ENCODE results near the gene DHX16. TPM values are rescaled to one million over a fixed set of nuclear protein-coding genes. Genes with fewer than 3 reads are reported as not detected.

DHX16 gene
- polyA plus RNA-seq, 1 experiment: 27.6 TPM

- DNase-seq (ENCODE audit: low read depth, low spot score): no peak
- Histone ChIP-seq H3K4me3 (ENCODE audit: low read depth, low read length) (no peak overlapping the region), H3K27me3 (ENCODE audit: control insufficient read depth, insufficient read depth, low read length) (no peaks in the 10 kb centered on the region), H3K27ac (ENCODE audit: low read depth, low read length) (no peak overlapping the region), H3K9me3 (ENCODE audit: control insufficient read depth, insufficient read depth, low read length) (no peaks in the 10 kb centered on the region)
- TF ChIP-seq, protein P1, sequence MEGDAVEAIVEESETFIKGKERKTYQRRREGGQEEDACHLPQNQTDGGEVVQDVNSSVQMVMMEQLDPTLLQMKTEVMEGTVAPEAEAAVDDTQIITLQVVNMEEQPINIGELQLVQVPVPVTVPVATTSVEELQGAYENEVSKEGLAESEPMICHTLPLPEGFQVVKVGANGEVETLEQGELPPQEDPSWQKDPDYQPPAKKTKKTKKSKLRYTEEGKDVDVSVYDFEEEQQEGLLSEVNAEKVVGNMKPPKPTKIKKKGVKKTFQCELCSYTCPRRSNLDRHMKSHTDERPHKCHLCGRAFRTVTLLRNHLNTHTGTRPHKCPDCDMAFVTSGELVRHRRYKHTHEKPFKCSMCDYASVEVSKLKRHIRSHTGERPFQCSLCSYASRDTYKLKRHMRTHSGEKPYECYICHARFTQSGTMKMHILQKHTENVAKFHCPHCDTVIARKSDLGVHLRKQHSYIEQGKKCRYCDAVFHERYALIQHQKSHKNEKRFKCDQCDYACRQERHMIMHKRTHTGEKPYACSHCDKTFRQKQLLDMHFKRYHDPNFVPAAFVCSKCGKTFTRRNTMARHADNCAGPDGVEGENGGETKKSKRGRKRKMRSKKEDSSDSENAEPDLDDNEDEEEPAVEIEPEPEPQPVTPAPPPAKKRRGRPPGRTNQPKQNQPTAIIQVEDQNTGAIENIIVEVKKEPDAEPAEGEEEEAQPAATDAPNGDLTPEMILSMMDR (IDR thresholded peaks at IDR 0.05; ENCODE audit: low read depth, low read length): no peak
- CTCF ChIA-PET: no interaction called here
- POLR2A ChIA-PET: no interaction called here
Observed at GRCh38 chr6:30657454-30657853, 15.4 kb downstream of the DHX16 start.

DNA sequence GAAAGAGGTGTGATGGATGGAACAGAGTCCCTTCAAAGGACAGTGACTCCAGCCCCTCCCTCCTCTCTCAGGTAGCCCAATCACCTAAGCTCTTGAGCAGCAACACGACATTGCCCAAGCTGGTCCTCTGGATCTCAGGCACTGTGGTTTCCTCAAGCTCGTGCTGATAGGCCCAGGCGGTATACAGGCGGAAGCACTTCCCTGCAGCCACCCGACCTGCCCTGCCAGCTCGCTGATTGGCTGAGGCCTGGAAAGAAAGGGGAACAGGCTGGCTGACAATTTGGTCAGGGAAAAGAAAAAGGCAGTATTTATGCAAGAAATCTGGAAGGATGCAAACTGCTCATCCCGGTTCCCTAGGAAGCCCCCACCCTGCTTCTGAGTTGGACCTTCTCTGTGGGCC, 16.3 kb downstream of the DHX16 start:
- CTCF ChIA-PET: interaction anchor here (1.2 kb wide), 1 partner anchor 16 kb away, joined by 4 read pairs; the partner anchor contains the start of gene DHX16
- POLR2A ChIA-PET: no interaction called here
- TF ChIP-seq, protein P1 (IDR thresholded peaks at IDR 0.05; ENCODE audit: low read depth, low read length): no peak
- DNase-seq (ENCODE audit: low read depth, low spot score): no peak
- H3K9me3 ChIP-seq (ENCODE audit: control insufficient read depth, insufficient read depth, low read length): no peaks in the 10 kb centered on the region
- no peak overlapping the region for H3K4me3 ChIP-seq (ENCODE audit: low read depth, low read length)
- H3K27ac ChIP-seq (ENCODE audit: low read depth, low read length): peak overlapping the region; percentile 21
- H3K27me3 ChIP-seq (ENCODE audit: control insufficient read depth, insufficient read depth, low read length): no peaks in the 10 kb centered on the region

GRCh38 chr6:30655743-30656094, 17.1 kb downstream of the DHX16 start:
- TF ChIP-seq, protein P1 (IDR thresholded peaks at IDR 0.05; ENCODE audit: low read depth, low read length): no peak
- H3K9me3 ChIP-seq (ENCODE audit: control insufficient read depth, insufficient read depth, low read length): no peaks in the 10 kb centered on the region
- no peak for DNase-seq (ENCODE audit: low read depth, low spot score)
- no peaks in the 10 kb centered on the region for H3K27me3 ChIP-seq (ENCODE audit: control insufficient read depth, insufficient read depth, low read length)
- peak overlapping the region; percentile 21 for H3K27ac ChIP-seq (ENCODE audit: low read depth, low read length)
- ChIA-PET CTCF (interaction anchor here (1.2 kb wide), 1 partner anchor 17 kb away, joined by 4 read pairs; the partner anchor contains the start of gene DHX16), POLR2A (no interaction called here)
- no peak overlapping the region for H3K4me3 ChIP-seq (ENCODE audit: low read depth, low read length)

- Histone ChIP-seq H3K27ac (ENCODE audit: low read depth, low read length) (no peak overlapping the region), H3K27me3 (ENCODE audit: control insufficient read depth, insufficient read depth, low read length) (no peaks in the 10 kb centered on the region), H3K9me3 (ENCODE audit: control insufficient read depth, insufficient read depth, low read length) (no peaks in the 10 kb centered on the region), H3K4me3 (ENCODE audit: low read depth, low read length) (no peak overlapping the region)
- ChIA-PET POLR2A (no interaction called here), CTCF (interaction anchor here (0.5 to 1.2 kb wide), 2 partner anchors 17 to 686 kb away, joined by 3 to 4 read pairs; partner anchors contain the start of gene DHX16)
- TF ChIP-seq, protein P1 (IDR thresholded peaks at IDR 0.05; ENCODE audit: low read depth, low read length): no peak
- DNase-seq (ENCODE audit: low read depth, low spot score): no peak
Observed at GRCh38 chr6:30654798-30655742, 17.7 kb downstream of the DHX16 start.

GRCh38 chr6:30651143-30651542, 21.7 kb downstream of the DHX16 start:
- DNase-seq (ENCODE audit: low read depth, low spot score): no peak
- no peak overlapping the region for H3K4me3 ChIP-seq (ENCODE audit: low read depth, low read length)
- TF ChIP-seq, protein P1 (IDR thresholded peaks at IDR 0.05; ENCODE audit: low read depth, low read length): no peak
- no peak overlapping the region for H3K27ac ChIP-seq (ENCODE audit: low read depth, low read length)
- POLR2A ChIA-PET: interaction anchor here (0.6 to 1.0 kb wide), 2 partner anchors 10 to 22 kb away, joined by 3 to 5 read pairs; no protein-coding TSS in a partner anchor
- no peaks in the 10 kb centered on the region; the same call in 1 of the 2 replicates for H3K9me3 ChIP-seq (ENCODE audit: control insufficient read depth, insufficient read depth, low read length)
- CTCF ChIA-PET: interaction anchor here (0.7 to 0.9 kb wide), 2 partner anchors 9 to 21 kb away, joined by 3 to 4 read pairs; partner anchors contain the start of gene DHX16
- no peaks in the 10 kb centered on the region for H3K27me3 ChIP-seq (ENCODE audit: control insufficient read depth, insufficient read depth, low read length)

Data from AG04450 (cell line).